Psoas muscle (tissue), 8 donors: ENCODE measurements around the gene MGST3. TPM values are rescaled to one million over a fixed set of nuclear protein-coding genes. Genes with fewer than 3 reads are reported as not detected.

ENCODE experiments used
- ATAC-seq, 4 donors: fragments of 200-7000 bp; cut with Tn5 transposase; one replicate each; pipeline ENCODE4 v1.9.1; 2020; ENCODE audit warnings: moderate library complexity in 3 of 4, mild to moderate bottlenecking in 2 of 4
- DNase-seq, 2 donors: peaks; one replicate each; pipeline ENCODE4 v3.0.0-alpha.2; 2020
- H3K27ac ChIP-seq: fragments of 200-600 bp; one replicate; pipeline ENCODE4 v1.8.0; 2022
- H3K27me3 ChIP-seq, 3 donors: fragments of 200-600 bp in 1 of 3; one replicate each; pipeline versions ENCODE4 v1.6.1 to v1.8.0; 2013 to 2022; ENCODE audit warnings: low read length in 2 of 3, mild to moderate bottlenecking in 2 of 3, moderate library complexity in 1 of 3; ENCODE audit not compliant: insufficient read depth in 3 of 3
- H3K36me3 ChIP-seq, 2 donors: fragments of 200-600 bp in 1 of 2; one replicate each; pipeline versions ENCODE4 v1.6.1 to v1.8.0; 2013 to 2022; ENCODE audit warnings: low read depth in 1 of 2, mild to moderate bottlenecking in 1 of 2, moderate library complexity in 1 of 2; ENCODE audit not compliant: insufficient read depth in 1 of 2
- H3K4me1 ChIP-seq: fragments of 200-600 bp; one replicate; pipeline ENCODE4 v1.8.0; 2022
- H3K4me3 ChIP-seq: fragments of 200-600 bp; one replicate; pipeline ENCODE4 v1.8.0; 2022; ENCODE audit warnings: mild to moderate bottlenecking
- H3K9me3 ChIP-seq: fragments of 200-600 bp; one replicate; pipeline ENCODE4 v1.8.0; 2022
- WGBS, 3 donors: extraction: QIAGEN DNeasy Blood & Tissue Kit; methylation state at CpG; one replicate each; pipeline versions ENCODE4 v1.1.6 to v1.1.7; 2013; 5-methylcytosine and 5-hydroxymethylcytosine counted together
- intact Hi-C, 2 donors: fragments of 100-400 bp; cut with DNase I; formaldehyde crosslinking; loops; one replicate each; pipeline versions ENCODE4 v1.11.0 to v1.14.2; 2022
- polyA plus RNA-seq, 3 donors: library from polyadenylated mRNA; stranded (reverse); fragments of 200-250 nt; gene quantifications; one replicate each; pipeline ENCODE4 v1.2.3, GENCODE V29; 2013
- total RNA-seq, 4 donors: library from RNA; stranded (reverse); fragmentation: NEBNext Ultra II Directional in 2 of 4; extraction: Animal tissue kit (Norgen Biotek cat#: 25700) in 2 of 4; gene quantifications; one replicate each; pipeline versions ENCODE4 v1.2.1 to v1.2.4, GENCODE V29; 2021 to 2023
- TF ChIP-seq, protein P1 (sequence below): fragments of 200-600 bp; IDR thresholded peaks from one replicate; pipeline ENCODE4 v1.8.0; 2022; ENCODE audit warnings: antibody characterized with exemption
- donor health status: healthy with polysubstance abuse.
- donor health status: DM: no; HTN: no; CAD: no; lungs with moderate emphysema.
- donor health status: Bipolar disorder and iron deficiency.
- donor health status: healthy.
- donor health status: DM: yes; HTN: yes; CAD: no.
- donor health status: DM: no; HTN: no; CAD: no.
- donor health status: DM: no; HTN: no; CAD: no.
- donor health status: DM: yes; HTN: yes; CAD: no.

Gene MGST3
- total and polyA plus RNA-seq, 7 donors, result 177 to 329 (median 233) TPM

DNA sequence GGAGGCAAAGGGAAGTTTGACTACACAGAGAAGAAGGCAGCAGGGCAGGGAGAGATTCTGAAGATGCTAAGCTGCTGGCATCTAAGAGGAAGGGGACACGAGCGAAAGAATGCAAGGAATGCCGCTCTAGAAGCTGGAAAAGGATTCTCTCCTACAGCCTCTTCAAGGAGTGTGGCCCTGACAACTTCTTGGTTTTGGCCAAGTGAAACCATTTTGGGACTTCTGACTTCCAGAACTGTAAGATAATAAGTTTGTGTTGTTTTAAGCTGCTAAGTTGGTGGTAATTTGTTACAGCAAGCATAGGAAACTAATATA, 28.5 kb downstream of the MGST3 start:
- Histone ChIP-seq H3K27ac (no peak overlapping the region), H3K36me3 (peaks cover 12 to 85% of the 10 kb centered on the region in 2 donors), H3K27me3 (no peaks in the 10 kb centered on the region), H3K4me1 (no peaks in the 10 kb centered on the region), H3K9me3 (no peaks in the 10 kb centered on the region), H3K4me3 (no peak overlapping the region)
- no peak for DNase-seq
- TF ChIP-seq, protein P1, sequence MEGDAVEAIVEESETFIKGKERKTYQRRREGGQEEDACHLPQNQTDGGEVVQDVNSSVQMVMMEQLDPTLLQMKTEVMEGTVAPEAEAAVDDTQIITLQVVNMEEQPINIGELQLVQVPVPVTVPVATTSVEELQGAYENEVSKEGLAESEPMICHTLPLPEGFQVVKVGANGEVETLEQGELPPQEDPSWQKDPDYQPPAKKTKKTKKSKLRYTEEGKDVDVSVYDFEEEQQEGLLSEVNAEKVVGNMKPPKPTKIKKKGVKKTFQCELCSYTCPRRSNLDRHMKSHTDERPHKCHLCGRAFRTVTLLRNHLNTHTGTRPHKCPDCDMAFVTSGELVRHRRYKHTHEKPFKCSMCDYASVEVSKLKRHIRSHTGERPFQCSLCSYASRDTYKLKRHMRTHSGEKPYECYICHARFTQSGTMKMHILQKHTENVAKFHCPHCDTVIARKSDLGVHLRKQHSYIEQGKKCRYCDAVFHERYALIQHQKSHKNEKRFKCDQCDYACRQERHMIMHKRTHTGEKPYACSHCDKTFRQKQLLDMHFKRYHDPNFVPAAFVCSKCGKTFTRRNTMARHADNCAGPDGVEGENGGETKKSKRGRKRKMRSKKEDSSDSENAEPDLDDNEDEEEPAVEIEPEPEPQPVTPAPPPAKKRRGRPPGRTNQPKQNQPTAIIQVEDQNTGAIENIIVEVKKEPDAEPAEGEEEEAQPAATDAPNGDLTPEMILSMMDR, result no peak
- intact Hi-C loops, result loop anchor here in 1 of 2 donors (1.0 kb wide), 1 partner anchor 34 kb away; no protein-coding TSS in a partner anchor
- ATAC-seq, result no peak
- 51 to 67% (median 58%) methylated on average over 3 of the region's 3 CpGs for WGBS, 3 donors

DNA sequence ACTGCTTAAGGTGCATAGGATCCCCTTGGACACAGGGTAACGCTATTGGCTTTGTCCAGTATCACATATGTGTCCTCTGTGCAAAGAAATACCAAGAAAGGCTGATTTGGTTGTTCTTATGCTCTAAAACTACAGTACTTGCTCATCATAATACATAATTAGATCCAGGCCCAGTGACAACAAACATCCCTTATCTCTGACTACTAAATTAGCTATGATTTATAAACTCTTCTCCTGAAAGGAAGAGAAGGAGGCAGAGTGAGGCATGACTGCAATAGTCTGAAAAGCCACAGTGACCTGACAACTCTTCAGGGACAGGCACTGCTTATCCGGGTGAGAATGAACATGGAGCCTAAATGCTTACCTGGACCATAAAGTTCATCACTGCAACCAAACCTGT, 30.7 kb downstream of the MGST3 start:
- TF ChIP-seq, protein P1, result no peak
- DNase-seq, result no peak
- Histone ChIP-seq H3K27ac (no peak overlapping the region), H3K9me3 (no peaks in the 10 kb centered on the region), H3K4me3 (no peak overlapping the region), H3K27me3 (no peaks in the 10 kb centered on the region), H3K4me1 (peaks cover 6% of the 10 kb centered on the region), H3K36me3 (peaks cover 6 to 73% of the 10 kb centered on the region in 2 donors)
- intact Hi-C loops, result no loop called here
- ATAC-seq, result no peak
- WGBS, 3 donors, result 72 to 89% (median 87%) methylated on average over 2 of the region's 2 CpGs

- Histone ChIP-seq H3K27me3 (no peaks in the 10 kb centered on the region), H3K27ac (no peak overlapping the region), H3K36me3 (peaks cover 6 to 77% of the 10 kb centered on the region in 2 donors), H3K9me3 (no peaks in the 10 kb centered on the region), H3K4me1 (peaks cover 8% of the 10 kb centered on the region), H3K4me3 (no peak overlapping the region)
- TF ChIP-seq, protein P1, result no peak
- 67 to 92% (median 71%) methylated on average over 3 of the region's 3 CpGs for WGBS, 3 donors
- DNase-seq (no peak), ATAC-seq (no peak)
- intact Hi-C loops, result no loop called here
These were observed 31.2 kb downstream of the MGST3 start for GRCh38 chr1:165662186-165662585.

DNA sequence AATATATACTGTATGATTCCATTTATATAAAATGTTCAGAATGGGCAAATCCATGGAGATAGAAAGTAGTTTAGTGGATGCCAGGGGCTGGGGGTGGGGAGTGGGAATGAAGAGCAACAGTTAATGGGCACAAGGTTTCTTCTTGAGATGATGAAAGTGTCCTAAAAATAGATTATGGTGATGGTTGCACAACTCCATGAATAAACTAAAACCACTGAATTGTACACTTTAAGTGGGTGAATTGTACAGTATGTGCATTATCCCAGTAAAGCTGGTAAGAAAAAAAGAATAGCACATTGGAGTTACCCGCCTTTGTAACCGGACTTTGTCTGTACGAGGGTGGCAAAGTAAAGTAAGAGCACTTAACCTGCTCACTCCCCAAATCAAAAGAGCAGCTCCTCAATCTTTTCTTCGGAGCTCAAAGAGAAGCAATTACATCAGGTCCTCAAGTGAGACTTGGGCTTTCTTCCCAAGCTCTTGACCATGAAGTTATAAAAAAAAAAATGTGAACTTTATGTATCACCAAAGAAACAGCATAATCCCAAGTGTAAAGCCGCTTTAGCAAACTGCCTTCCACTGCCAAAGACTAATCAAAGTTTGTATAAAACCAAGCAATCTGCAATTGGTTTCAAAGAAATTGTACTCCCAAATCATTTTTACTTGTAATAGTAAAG, 35.3 kb downstream of the MGST3 start:
- peak; percentile 49 to 84 (median 72) for ATAC-seq
- intact Hi-C loops, result no loop called here

More for the DNA sequence above, 35.3 kb downstream of the MGST3 start:
- no peak for DNase-seq
- no peaks in the 10 kb centered on the region for H3K27me3 ChIP-seq
- H3K27ac ChIP-seq, result peak overlapping the region; percentile 43
- H3K4me3 ChIP-seq, result no peak overlapping the region
- peaks cover 5 to 80% of the 10 kb centered on the region in 2 donors for H3K36me3 ChIP-seq
- TF ChIP-seq, protein P1, result no peak
- H3K9me3 ChIP-seq, result no peaks in the 10 kb centered on the region
- 60 to 76% (median 70%) methylated on average over 5 of the region's 5 CpGs for WGBS, 3 donors
- peaks cover 8% of the 10 kb centered on the region for H3K4me1 ChIP-seq
